Stimulated activated CD8-positive, alpha-beta memory T cell treated with anti-CD3 and anti-CD28 coated beads, Interleukin-12 subunit alpha, Interleukin-12 subunit beta, amount 100 ng/mL, for 24 hours (primary cell): Measurements from ENCODE around the gene CRISPLD2.

Source experiments
- DNase-seq: peaks from one replicate; pipeline ENCODE4 v3.0.0-alpha.2; 2020; ENCODE audit errors: extremely low read depth

Gene CRISPLD2

GRCh38 chr16:84955427-84955826 lies 135.6 kb downstream of the CRISPLD2 start:
- DNase-seq = no peak

GRCh38 chr16:84957192-84957591 lies 137.4 kb downstream of the CRISPLD2 start:
- no peak for DNase-seq

GRCh38 chr16:84957792-84958191 lies 138.0 kb downstream of the CRISPLD2 start:
- no peak for DNase-seq
